T-cell (primary cell): ENCODE results near the gene P4HB. TPM values are rescaled to one million over a fixed set of nuclear protein-coding genes. Genes with fewer than 3 reads are reported as not detected.

Experiments used
- ATAC-seq, 4 experiments: fragments of 200-7000 bp in 3 of 4; fragments of 150-1000 bp in 1 of 4; cut with Tn5 transposase; replicated peaks in 1 of 4; 1 replicate in 3 of 4; 2 replicates in 1 of 4; pipeline ENCODE4 v1.10.0; 2021; ENCODE audit warnings: moderate library complexity in 3 of 4, mild to moderate bottlenecking in 2 of 4, moderate number of reproducible peaks in 1 of 4
- CTCF ChIA-PET, 2 donors: fragments of 300-600 bp; sonication (Branson Sonifier 250); formaldehyde crosslinking; loops; one replicate each; lab custom pipeline; 2022; ENCODE audit warnings: antibody characterized with exemption in 2 of 2; lab: Charles Lee
- POLR2A ChIA-PET, 2 donors: fragments of 300-600 bp; sonication (Branson Sonifier 250); formaldehyde crosslinking; loops; one replicate each; lab custom pipeline; 2022; ENCODE audit warnings: antibody characterized with exemption in 2 of 2; lab: Charles Lee
- DNase-seq, 35 experiments: peaks; one replicate each; pipeline versions ENCODE4 v3.0.0 to v3.0.0-alpha.2; 2013 to 2023
- H3K27ac ChIP-seq: one replicate; pipeline ENCODE4 v1.5.1; 2013; ENCODE audit warnings: low read length
- H3K27me3 ChIP-seq, 2 experiments: replicated peaks in 1 of 2; 1 replicate in 1 of 2; 2 replicates in 1 of 2; pipeline versions ENCODE4 v1.6.1 to v1.7.0; 2013; ENCODE audit warnings: low read length in 1 of 2, mixed read lengths in 1 of 2; ENCODE audit not compliant: control insufficient read depth in 2 of 2, insufficient read depth in 2 of 2; ENCODE audit errors: extremely low read depth in 1 of 2
- H3K36me3 ChIP-seq, 2 donors: 1 replicate in 1 of 2; 2 replicates in 1 of 2; pipeline versions ENCODE4 v1.6.1 to v1.7.0; 2013; ENCODE audit warnings: low read length in 1 of 2; ENCODE audit not compliant: control insufficient read depth in 2 of 2, insufficient read depth in 1 of 2; ENCODE audit errors: extremely low read depth in 1 of 2
- H3K4me1 ChIP-seq, 2 experiments: 1 replicate in 1 of 2; 2 replicates in 1 of 2; pipeline versions ENCODE4 v1.6.1 to v1.7.0; 2013; ENCODE audit warnings: low read length in 2 of 2, mixed read lengths in 1 of 2; ENCODE audit not compliant: insufficient read depth in 2 of 2, control insufficient read depth in 1 of 2; ENCODE audit errors: extremely low read depth in 1 of 2
- H3K4me3 ChIP-seq, 2 donors: 1 replicate in 1 of 2; 2 replicates in 1 of 2; pipeline versions ENCODE4 v1.5.1 to v1.7.0; 2013; ENCODE audit warnings: mild to moderate bottlenecking in 2 of 2, low read length in 1 of 2, moderate library complexity in 1 of 2; ENCODE audit not compliant: control insufficient read depth in 1 of 2; ENCODE audit errors: extremely low read depth in 1 of 2
- H3K9me3 ChIP-seq: 2 replicates; pipeline ENCODE4 v1.7.0; 2013
- H3K27ac Mint-ChIP-seq, 2 donors: one replicate each; pipeline ENCODE4 v1.8.0; 2020 to 2021; ENCODE audit warnings: mild to moderate bottlenecking in 2 of 2, mixed read lengths in 2 of 2
- H3K27me3 Mint-ChIP-seq, 2 donors: one replicate each; pipeline ENCODE4 v1.8.0; 2021 to 2022; ENCODE audit warnings: mixed read lengths in 2 of 2
- H3K36me3 Mint-ChIP-seq: one replicate; pipeline ENCODE4 v1.8.0; 2021; ENCODE audit warnings: mixed read lengths
- H3K4me1 Mint-ChIP-seq, 3 donors: one replicate each; pipeline ENCODE4 v1.8.0; 2020 to 2022; ENCODE audit warnings: mixed read lengths in 3 of 3, mild to moderate bottlenecking in 1 of 3
- H3K4me3 Mint-ChIP-seq, 3 donors: one replicate each; pipeline ENCODE4 v1.8.0; 2020 to 2022; ENCODE audit warnings: mild to moderate bottlenecking in 3 of 3, mixed read lengths in 3 of 3, moderate library complexity in 3 of 3
- H3K9me3 Mint-ChIP-seq, 3 donors: one replicate each; pipeline ENCODE4 v1.8.0; 2020 to 2022; ENCODE audit warnings: mixed read lengths in 3 of 3
- WGBS: methylation state at CpG from one replicate; pipeline ENCODE4 v1.1.5; 2013; ENCODE audit warnings: missing lambda C conversion rate; ENCODE audit not compliant: insufficient coverage; 5-methylcytosine and 5-hydroxymethylcytosine counted together
- total RNA-seq, 35 experiments: library from RNA in 6 of 35; stranded (reverse) in 6 of 35; fragments of 120-200 nt in 1 of 35; gene quantifications; one replicate each; pipeline versions ENCODE4 v1.2.1 to v1.2.4 and lab custom pipeline; 2013 to 2026

The P4HB gene
- total RNA-seq, 5 donors from 2014 or later (not counting 1 experiment from before 2014, with no cell fraction given) = 228 to 324 (median 269) TPM

DNA sequence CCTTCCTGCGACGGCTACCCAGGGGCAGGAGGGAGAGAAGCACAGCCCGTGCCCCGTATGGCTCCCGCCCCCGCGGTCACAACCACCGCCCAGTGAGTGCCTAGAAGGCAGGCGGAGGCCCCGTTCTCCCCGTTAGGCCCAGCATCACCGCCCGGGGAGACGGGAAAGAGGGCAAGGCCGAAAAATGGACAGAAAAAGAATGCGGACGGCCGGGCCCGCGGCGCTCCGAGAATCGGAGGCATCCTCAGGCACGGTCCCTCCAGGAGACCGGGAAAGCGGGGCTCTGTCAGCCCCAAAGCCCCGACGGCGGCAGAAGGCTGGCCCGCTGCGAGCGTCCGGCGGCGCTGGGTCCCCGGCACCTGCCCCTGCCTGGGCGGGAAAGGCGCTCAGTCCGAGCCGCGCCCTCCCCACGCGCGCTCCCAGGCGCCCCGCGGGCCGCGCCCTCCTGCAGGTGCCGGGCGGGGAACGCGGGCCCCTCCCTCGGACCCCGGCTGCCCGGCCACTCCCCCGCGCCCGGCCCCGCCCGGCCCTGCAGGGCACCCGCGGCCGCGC lies 27.7 kb downstream of the P4HB start:
- POLR2A ChIA-PET = no interaction called here
- H3K9me3 ChIP-seq = no peaks in the 10 kb centered on the region
- H3K27ac ChIP-seq = peak overlapping the region; percentile 58
- Mint-ChIP-seq H3K27me3 (no peaks in the 10 kb centered on the region), H3K4me3 (peak overlapping the region; percentile 85 to 88 (median 85)), H3K27ac (peak overlapping the region; percentile 84 to 93), H3K4me1 (peaks cover 16 to 26% (median 25%) of the 10 kb centered on the region in 3 donors), H3K9me3 (no peaks in the 10 kb centered on the region), H3K36me3 (no peaks in the 10 kb centered on the region)
- H3K4me1 ChIP-seq = peaks cover 7 to 38% of the 10 kb centered on the region in 2 experiments
- ATAC-seq (peak; percentile 21 to 77 (median 70)), DNase-seq (peak in 18 of 35 experiments; percentile 6 to 41 (median 20))
- no peaks in the 10 kb centered on the region for H3K27me3 ChIP-seq
- under 1% methylated on average over 62 of the region's 65 CpGs for WGBS
- no peaks in the 10 kb centered on the region for H3K36me3 ChIP-seq
- H3K4me3 ChIP-seq = peak overlapping the region; percentile 63 to 72
- CTCF ChIA-PET = no interaction called here

DNA sequence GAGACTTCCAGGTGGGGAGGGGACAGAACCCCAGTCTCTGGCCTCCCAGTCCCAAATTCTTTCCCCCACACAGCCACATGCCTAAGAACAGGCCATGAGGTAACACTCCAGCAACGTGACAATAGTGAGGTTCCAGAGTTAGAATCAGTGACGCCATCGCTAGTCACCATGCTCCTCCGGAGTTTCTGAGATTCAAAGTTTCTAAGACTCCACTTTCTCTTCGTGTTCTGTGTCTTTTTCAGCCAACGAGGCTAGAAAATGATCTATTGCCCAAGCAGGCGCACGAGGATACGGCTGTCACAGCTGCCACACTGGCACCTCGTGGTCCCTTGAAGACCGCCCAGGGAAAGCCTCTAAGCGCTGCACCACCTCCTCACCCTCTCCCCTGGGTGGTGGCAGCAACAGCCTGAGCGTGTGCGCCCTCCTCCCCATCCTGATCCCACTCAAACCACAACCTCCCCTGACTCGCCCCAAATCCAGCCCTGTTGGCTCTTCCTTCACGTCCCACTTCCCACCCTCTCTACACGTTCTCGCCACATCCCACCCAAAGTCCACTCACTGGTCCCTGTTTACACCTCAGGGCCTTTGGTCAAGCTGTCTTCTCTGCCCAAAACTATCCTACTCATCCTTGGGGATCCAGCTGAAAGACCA lies 28.3 kb downstream of the P4HB start:
- H3K27ac ChIP-seq = peak overlapping the region; percentile 58
- CTCF ChIA-PET = no interaction called here
- peak overlapping the region; percentile 84 to 93 for H3K27ac Mint-ChIP-seq
- H3K36me3 Mint-ChIP-seq = no peaks in the 10 kb centered on the region
- peak overlapping the region; percentile 85 to 88 (median 85) for H3K4me3 Mint-ChIP-seq
- H3K36me3 ChIP-seq = no peaks in the 10 kb centered on the region
- H3K4me3 ChIP-seq = peak overlapping the region; percentile 63 to 72
- H3K9me3 Mint-ChIP-seq = no peaks in the 10 kb centered on the region
- no peaks in the 10 kb centered on the region for H3K27me3 Mint-ChIP-seq
- H3K4me1 ChIP-seq = peaks cover 7 to 38% of the 10 kb centered on the region in 2 experiments
- POLR2A ChIA-PET = no interaction called here
- no peaks in the 10 kb centered on the region for H3K9me3 ChIP-seq
- peaks cover 16 to 26% (median 25%) of the 10 kb centered on the region in 3 donors for H3K4me1 Mint-ChIP-seq
- DNase-seq = peak in 34 of 35 experiments; percentile 18 to 71 (median 47)
- no peaks in the 10 kb centered on the region for H3K27me3 ChIP-seq
- WGBS = 14% methylated on average over 18 of the region's 18 CpGs
- ATAC-seq = peak; percentile 34 to 56 (median 43)

DNA sequence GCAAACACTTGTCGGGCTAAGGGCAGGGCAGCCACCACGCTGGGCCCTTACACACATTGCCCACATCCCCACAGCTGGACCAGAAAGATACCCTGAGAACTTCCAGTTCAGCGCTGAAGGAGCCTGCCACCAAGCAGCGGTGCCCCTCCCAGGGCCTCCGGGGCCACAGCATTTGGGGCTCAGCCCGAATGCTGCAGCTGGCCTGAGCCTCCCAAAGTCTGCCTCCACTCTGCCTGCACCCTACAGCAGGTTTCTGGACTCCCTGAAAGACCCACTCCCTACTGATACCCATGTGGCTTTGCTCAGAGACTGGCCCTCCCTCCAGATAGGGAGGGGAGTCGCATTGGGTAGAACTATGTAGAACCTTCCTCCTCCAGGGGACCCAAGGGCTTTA lies 28.8 kb downstream of the P4HB start:
- Mint-ChIP-seq H3K4me1 (peaks cover 16 to 26% (median 25%) of the 10 kb centered on the region in 3 donors), H3K9me3 (no peaks in the 10 kb centered on the region), H3K4me3 (peak overlapping the region; percentile 85 to 88 (median 85)), H3K27me3 (no peaks in the 10 kb centered on the region), H3K27ac (peak overlapping the region; percentile 84 to 93), H3K36me3 (no peaks in the 10 kb centered on the region)
- H3K27me3 ChIP-seq = no peaks in the 10 kb centered on the region
- DNase-seq = no peak
- H3K9me3 ChIP-seq = no peaks in the 10 kb centered on the region
- H3K27ac ChIP-seq = peak overlapping the region; percentile 58
- ChIA-PET CTCF (no interaction called here), POLR2A (no interaction called here)
- H3K4me3 ChIP-seq = no peak overlapping the region
- H3K4me1 ChIP-seq = peaks cover 7 to 38% of the 10 kb centered on the region in 2 experiments
- 85% methylated on average over 4 of the region's 7 CpGs for WGBS
- ATAC-seq = no peak
- no peaks in the 10 kb centered on the region for H3K36me3 ChIP-seq

DNA sequence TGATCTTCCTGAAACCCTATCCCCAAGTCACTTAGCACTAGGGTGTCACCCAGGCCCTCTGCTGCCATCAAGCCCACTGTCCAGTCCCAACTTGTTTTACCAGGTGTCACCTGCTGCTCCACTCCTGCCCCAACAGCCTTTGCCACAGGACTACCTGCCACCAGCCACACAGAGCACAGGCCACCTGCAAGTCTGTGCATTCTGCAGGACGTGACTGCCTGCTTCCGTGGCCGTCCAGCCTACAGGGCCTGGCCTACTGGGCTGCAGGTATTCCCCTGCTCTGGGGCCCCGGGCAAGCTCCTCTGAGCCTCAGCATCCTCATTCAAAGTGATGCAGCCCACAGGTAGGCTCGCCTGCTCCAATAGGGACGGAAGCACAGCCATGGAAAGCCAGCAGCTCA lies 30.5 kb downstream of the P4HB start:
- WGBS = 93% methylated on average over 6 of the region's 6 CpGs
- Mint-ChIP-seq H3K4me1 (peaks cover 16 to 31% (median 28%) of the 10 kb centered on the region in 3 donors), H3K9me3 (no peaks in the 10 kb centered on the region), H3K4me3 (peak overlapping the region in 1 of 3 donors; percentile 13), H3K36me3 (peaks cover 4% of the 10 kb centered on the region), H3K27ac (no peak overlapping the region), H3K27me3 (no peaks in the 10 kb centered on the region)
- H3K4me1 ChIP-seq = peaks cover 7 to 38% of the 10 kb centered on the region in 2 experiments
- no peak for DNase-seq
- no peaks in the 10 kb centered on the region for H3K27me3 ChIP-seq
- POLR2A ChIA-PET = no interaction called here
- H3K4me3 ChIP-seq = no peak overlapping the region
- CTCF ChIA-PET = no interaction called here
- ATAC-seq = no peak
- H3K27ac ChIP-seq = no peak overlapping the region
- peaks cover 0 to 4% of the 10 kb centered on the region in 2 donors for H3K36me3 ChIP-seq
- no peaks in the 10 kb centered on the region for H3K9me3 ChIP-seq

DNA sequence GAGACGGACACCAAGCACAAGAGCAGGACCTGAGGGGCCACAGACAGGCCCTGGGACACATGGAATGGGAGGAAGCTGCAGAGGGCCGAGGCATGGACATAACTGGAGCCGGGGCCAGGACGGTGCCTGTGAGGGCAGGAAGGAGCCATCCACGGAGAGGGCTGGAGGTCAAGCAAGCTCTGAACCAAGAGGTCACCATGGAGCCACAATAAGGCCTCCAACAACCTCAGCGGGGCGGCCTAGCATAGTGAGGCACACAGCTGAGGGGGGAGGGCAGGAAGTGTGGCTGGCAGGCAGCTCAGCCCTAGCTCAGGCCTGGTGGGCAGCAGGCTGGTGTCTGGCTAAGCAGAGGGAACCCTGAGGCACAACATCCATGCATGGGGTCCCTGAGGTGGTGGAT lies 31.7 kb downstream of the P4HB start:
- ChIA-PET CTCF (interaction anchor here in 1 of 2 donors (0.6 to 0.7 kb wide), 2 partner anchors 26 to 529 kb away, joined by 3 to 6 read pairs; no protein-coding TSS in a partner anchor), POLR2A (no interaction called here)
- no peaks in the 10 kb centered on the region for H3K9me3 Mint-ChIP-seq
- Histone ChIP-seq H3K36me3 (peaks cover under 1 to 12% of the 10 kb centered on the region in 2 donors), H3K4me1 (peaks cover 6 to 30% of the 10 kb centered on the region in 2 experiments), H3K4me3 (no peak overlapping the region), H3K27me3 (no peaks in the 10 kb centered on the region), H3K27ac (no peak overlapping the region), H3K9me3 (no peaks in the 10 kb centered on the region)
- H3K36me3 Mint-ChIP-seq = peaks cover 4% of the 10 kb centered on the region
- no peaks in the 10 kb centered on the region for H3K27me3 Mint-ChIP-seq
- no peak overlapping the region for H3K27ac Mint-ChIP-seq
- DNase-seq = no peak
- H3K4me3 Mint-ChIP-seq = no peak overlapping the region
- 89% methylated on average over 7 of the region's 7 CpGs for WGBS
- peaks cover 16 to 28% (median 25%) of the 10 kb centered on the region in 3 donors for H3K4me1 Mint-ChIP-seq
- no peak for ATAC-seq

DNA sequence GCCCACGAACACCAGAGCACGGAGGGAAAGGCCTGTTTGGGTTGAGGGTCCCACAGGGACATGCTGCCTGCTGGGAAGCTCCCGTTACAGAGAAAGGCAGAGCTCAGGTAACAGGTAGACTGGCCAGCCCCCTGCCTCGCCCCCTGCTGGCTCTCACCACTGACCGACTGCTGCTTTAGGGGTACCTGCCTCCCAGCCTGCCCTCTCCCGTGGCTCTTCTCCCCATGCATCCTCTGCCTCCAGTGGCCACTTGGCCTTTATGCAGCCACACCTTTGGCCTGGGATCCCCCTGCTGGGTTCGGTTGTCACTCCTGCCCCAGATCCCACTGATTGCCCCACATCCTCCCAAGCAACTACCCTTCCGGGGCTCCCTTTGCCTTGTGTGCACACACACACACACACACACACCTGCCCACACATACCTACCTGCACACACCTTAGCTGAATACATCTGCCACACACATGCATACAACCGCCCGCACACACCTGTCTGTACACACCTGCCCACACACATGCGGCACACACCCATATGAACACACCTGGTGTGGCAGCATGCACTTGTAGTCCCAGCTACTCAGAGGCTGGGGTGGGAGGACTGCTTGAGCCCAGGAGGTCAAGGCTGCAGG lies 34.4 kb downstream of the P4HB start:
- no peak for DNase-seq
- no peak overlapping the region for H3K27ac Mint-ChIP-seq

More for the DNA sequence above, 34.4 kb downstream of the P4HB start:
- 88% methylated on average over 8 of the region's 11 CpGs for WGBS
- ATAC-seq = no peak
- Histone ChIP-seq H3K36me3 (peaks cover 16 to 19% of the 10 kb centered on the region in 2 donors), H3K27ac (no peak overlapping the region), H3K27me3 (peaks cover 0 to 4% of the 10 kb centered on the region in 2 experiments), H3K4me1 (peaks cover 0 to 11% of the 10 kb centered on the region in 2 experiments), H3K4me3 (no peak overlapping the region), H3K9me3 (no peaks in the 10 kb centered on the region)
- H3K9me3 Mint-ChIP-seq = no peaks in the 10 kb centered on the region
- peaks cover 7% of the 10 kb centered on the region for H3K36me3 Mint-ChIP-seq
- CTCF ChIA-PET = interaction anchor here in 1 of 2 donors (0.5 kb wide), 1 partner anchor 21 kb away, joined by 5 read pairs; no protein-coding TSS in a partner anchor
- H3K27me3 Mint-ChIP-seq = no peaks in the 10 kb centered on the region
- H3K4me3 Mint-ChIP-seq = no peak overlapping the region
- POLR2A ChIA-PET = no interaction called here
- H3K4me1 Mint-ChIP-seq = peaks cover 0 to 14% (median 11%) of the 10 kb centered on the region in 3 donors
